ENCODE results near the gene GDF10. TPM values are rescaled to one million over a fixed set of nuclear protein-coding genes. Genes with fewer than 3 reads are reported as not detected.

The GDF10 gene
- total and polyA plus RNA-seq, 9 of the 15 experiments (the other 6 are each of a cell fraction or from before 2014, with no cell fraction given): 0.03 to 0.20 (median 0.11) TPM; not detected in 6

DNA sequence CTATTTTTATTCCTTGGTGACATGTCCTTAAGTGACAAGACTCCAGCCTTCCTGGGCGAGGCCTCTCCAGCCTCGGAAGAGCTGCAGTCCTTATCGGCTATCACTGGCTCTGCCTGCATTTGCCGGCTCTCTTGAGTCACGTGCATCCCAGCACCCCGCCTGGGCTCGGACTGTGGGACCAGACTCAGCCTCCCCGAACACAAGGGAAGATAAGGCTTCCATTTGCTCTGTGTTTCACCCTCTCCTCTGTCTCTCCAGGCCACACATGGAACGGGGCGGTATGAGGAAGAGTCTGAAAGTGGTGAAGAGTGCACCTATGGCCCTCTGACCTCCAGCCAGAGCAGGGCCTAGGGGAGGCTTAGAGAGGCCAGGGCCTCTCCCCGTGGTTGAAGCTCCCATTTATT, 26.9 kb downstream of the GDF10 start (continued):
- TF ChIP-seq KDM5B (IDR thresholded peaks at IDR 0.05; ENCODE audit: insufficient replicate concordance, low read depth, low read length): no peak
- TF ChIP-seq TARDBP (IDR thresholded peaks at IDR 0.05): no peak
- peak; percentile 75 to 77 for TF ChIP-seq E2F6 (IDR thresholded peaks at IDR 0.05; ENCODE audit: borderline replicate concordance in 1 of 2, extremely low read depth in 1 of 2, insufficient read depth in 1 of 2, insufficient read length in 1 of 2, low read depth in 1 of 2, low read length in 1 of 2, poor library complexity in 1 of 2, severe bottlenecking in 1 of 2)
- no peak for TF ChIP-seq ZNF79 (CRISPR knock-in tag; IDR thresholded peaks at IDR 0.05; ENCODE audit: low read depth)
- TF ChIP-seq MYNN (IDR thresholded peaks at IDR 0.05): no peak
- no peak for TF ChIP-seq MYNN (CRISPR knock-in tag; IDR thresholded peaks at IDR 0.05)
- no peak for TF ChIP-seq NFYB (IDR thresholded peaks at IDR 0.05; ENCODE audit: extremely low read depth, insufficient read length)
- no peak for TF ChIP-seq CBX3 (IDR thresholded peaks at IDR 0.05; ENCODE audit: borderline replicate concordance in 1 of 2, low read length in 2 of 2)
- TF ChIP-seq, protein P1, sequence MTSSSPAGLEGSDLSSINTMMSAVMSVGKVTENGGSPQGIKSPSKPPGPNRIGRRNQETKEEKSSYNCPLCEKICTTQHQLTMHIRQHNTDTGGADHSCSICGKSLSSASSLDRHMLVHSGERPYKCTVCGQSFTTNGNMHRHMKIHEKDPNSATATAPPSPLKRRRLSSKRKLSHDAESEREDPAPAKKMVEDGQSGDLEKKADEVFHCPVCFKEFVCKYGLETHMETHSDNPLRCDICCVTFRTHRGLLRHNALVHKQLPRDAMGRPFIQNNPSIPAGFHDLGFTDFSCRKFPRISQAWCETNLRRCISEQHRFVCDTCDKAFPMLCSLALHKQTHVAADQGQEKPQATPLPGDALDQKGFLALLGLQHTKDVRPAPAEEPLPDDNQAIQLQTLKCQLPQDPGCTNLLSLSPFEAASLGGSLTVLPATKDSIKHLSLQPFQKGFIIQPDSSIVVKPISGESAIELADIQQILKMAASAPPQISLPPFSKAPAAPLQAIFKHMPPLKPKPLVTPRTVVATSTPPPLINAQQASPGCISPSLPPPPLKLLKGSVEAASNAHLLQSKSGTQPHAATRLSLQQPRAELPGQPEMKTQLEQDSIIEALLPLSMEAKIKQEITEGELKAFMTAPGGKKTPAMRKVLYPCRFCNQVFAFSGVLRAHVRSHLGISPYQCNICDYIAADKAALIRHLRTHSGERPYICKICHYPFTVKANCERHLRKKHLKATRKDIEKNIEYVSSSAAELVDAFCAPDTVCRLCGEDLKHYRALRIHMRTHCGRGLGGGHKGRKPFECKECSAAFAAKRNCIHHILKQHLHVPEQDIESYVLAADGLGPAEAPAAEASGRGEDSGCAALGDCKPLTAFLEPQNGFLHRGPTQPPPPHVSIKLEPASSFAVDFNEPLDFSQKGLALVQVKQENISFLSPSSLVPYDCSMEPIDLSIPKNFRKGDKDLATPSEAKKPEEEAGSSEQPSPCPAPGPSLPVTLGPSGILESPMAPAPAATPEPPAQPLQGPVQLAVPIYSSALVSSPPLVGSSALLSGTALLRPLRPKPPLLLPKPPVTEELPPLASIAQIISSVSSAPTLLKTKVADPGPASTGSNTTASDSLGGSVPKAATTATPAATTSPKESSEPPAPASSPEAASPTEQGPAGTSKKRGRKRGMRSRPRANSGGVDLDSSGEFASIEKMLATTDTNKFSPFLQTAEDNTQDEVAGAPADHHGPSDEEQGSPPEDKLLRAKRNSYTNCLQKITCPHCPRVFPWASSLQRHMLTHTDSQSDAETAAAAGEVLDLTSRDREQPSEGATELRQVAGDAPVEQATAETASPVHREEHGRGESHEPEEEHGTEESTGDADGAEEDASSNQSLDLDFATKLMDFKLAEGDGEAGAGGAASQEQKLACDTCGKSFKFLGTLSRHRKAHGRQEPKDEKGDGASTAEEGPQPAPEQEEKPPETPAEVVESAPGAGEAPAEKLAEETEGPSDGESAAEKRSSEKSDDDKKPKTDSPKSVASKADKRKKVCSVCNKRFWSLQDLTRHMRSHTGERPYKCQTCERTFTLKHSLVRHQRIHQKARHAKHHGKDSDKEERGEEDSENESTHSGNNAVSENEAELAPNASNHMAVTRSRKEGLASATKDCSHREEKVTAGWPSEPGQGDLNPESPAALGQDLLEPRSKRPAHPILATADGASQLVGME (CRISPR knock-in tag; IDR thresholded peaks at IDR 0.05): 0 out of 2 replicates have a peak, but pooled peaks have one; percentile 69
- TF ChIP-seq SMAD3 (CRISPR knock-in tag; conservative IDR thresholded peaks at IDR 0.05): 0 out of 2 replicates have a peak, but pooled peaks have one; percentile 62
- no peak for TF ChIP-seq TCFL5 (CRISPR knock-in tag; conservative IDR thresholded peaks at IDR 0.05)
- no peak for TF ChIP-seq FOXA3 (CRISPR knock-in tag; conservative IDR thresholded peaks at IDR 0.05 in 1 of 2, IDR thresholded peaks at IDR 0.05 in 1 of 2)
- peak in 1 of 2 experiments; percentile 26; a peak in 1 of 4 replicates for TF ChIP-seq ARNT (IDR thresholded peaks at IDR 0.05)
- TF ChIP-seq, protein P2, sequence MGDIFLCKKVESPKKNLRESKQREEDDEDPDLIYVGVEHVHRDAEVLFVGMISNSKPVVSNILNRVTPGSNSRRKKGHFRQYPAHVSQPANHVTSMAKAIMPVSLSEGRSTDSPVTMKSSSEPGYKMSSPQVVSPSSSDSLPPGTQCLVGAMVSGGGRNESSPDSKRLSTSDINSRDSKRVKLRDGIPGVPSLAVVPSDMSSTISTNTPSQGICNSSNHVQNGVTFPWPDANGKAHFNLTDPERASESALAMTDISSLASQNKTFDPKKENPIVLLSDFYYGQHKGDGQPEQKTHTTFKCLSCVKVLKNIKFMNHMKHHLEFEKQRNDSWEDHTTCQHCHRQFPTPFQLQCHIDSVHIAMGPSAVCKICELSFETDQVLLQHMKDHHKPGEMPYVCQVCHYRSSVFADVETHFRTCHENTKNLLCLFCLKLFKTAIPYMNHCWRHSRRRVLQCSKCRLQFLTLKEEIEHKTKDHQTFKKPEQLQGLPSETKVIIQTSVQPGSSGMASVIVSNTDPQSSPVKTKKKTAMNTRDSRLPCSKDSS (IDR thresholded peaks at IDR 0.05; ENCODE audit: low read depth, partially characterized antibody): no peak
- no peak for TF ChIP-seq CSDE1 (IDR thresholded peaks at IDR 0.05)
- no peak for TF ChIP-seq MBD2 (IDR thresholded peaks at IDR 0.05; ENCODE audit: borderline replicate concordance, low read depth)
- TF ChIP-seq DNMT1 (IDR thresholded peaks at IDR 0.05): no peak

Data from K562 (cell line).